Esophagus muscularis mucosa (tissue), 4 donors: ENCODE results near the gene WDHD1. TPM values are rescaled to one million over a fixed set of nuclear protein-coding genes. Genes with fewer than 3 reads are reported as not detected.
"Not testable (repeated sequence)": the region's sequence is repeated elsewhere in the genome, so short reads cannot be mapped to it uniquely, and the experiment has no call there.

ENCODE experiments used
- DNase-seq: peaks from one replicate; pipeline ENCODE4 v3.0.0-alpha.2; 2017; ENCODE audit errors: extremely low spot score
- H3K27ac ChIP-seq, 4 donors: fragments of 200-600 bp; sonication (generic); replicated peaks in 1 of 4; 1 replicate in 3 of 4; 2 replicates in 1 of 4; pipeline ENCODE4 v1.5.1; 2016 to 2019; ENCODE audit warnings: mild to moderate bottlenecking in 1 of 4
- H3K27me3 ChIP-seq, 4 donors: fragments of 200-600 bp; sonication (generic); one replicate each; pipeline versions ENCODE4 v1.5.1 to v1.6.0; 2016 to 2019
- H3K36me3 ChIP-seq, 4 donors: fragments of 200-600 bp; sonication (generic); one replicate each; pipeline ENCODE4 v1.5.1; 2016 to 2019
- H3K4me1 ChIP-seq, 4 donors: fragments of 200-600 bp; sonication (generic); one replicate each; pipeline ENCODE4 v1.5.1; 2016 to 2019
- H3K4me3 ChIP-seq, 4 donors: fragments of 200-600 bp; sonication (generic); 1 replicate in 2 of 4; 2 replicates in 2 of 4; pipeline ENCODE4 v1.5.1; 2016 to 2019; ENCODE audit warnings: mild to moderate bottlenecking in 4 of 4, moderate library complexity in 1 of 4
- H3K9me3 ChIP-seq, 4 donors: fragments of 200-600 bp; sonication (generic); 1 replicate in 3 of 4; 2 replicates in 1 of 4; pipeline ENCODE4 v1.5.1; 2016 to 2019
- CTCF ChIP-seq, 3 experiments: fragments of 200-600 bp in 2 of 3; fragments of 450-650 bp in 1 of 3; sonication (generic) in 2 of 3; IDR thresholded peaks; one replicate each; pipeline ENCODE4 v1.5.1; 2017 to 2019; ENCODE audit warnings: antibody characterized with exemption in 3 of 3, mild to moderate bottlenecking in 2 of 3, moderate library complexity in 1 of 3
- EP300 ChIP-seq: sonication (generic); formaldehyde crosslinking; IDR thresholded peaks from one replicate; pipeline ENCODE4 v1.6.1; 2017; ENCODE audit warnings: antibody characterized with exemption
- POLR2A ChIP-seq: fragments of 450-650 bp; IDR thresholded peaks from one replicate; pipeline ENCODE4 v1.6.1; 2017; ENCODE audit warnings: antibody characterized with exemption, moderate library complexity, mild to moderate bottlenecking, low read depth
- POLR2AphosphoS5 ChIP-seq, 2 donors: sonication (generic); formaldehyde crosslinking; IDR thresholded peaks; one replicate each; pipeline ENCODE4 v1.6.1; 2017; ENCODE audit warnings: antibody characterized with exemption in 2 of 2
- WGBS: methylation state at CpG from one replicate; pipeline ENCODE4 v1.1.5; 2018; 5-methylcytosine and 5-hydroxymethylcytosine counted together
- intact Hi-C: fragments of 100-400 bp; cut with DNase I; formaldehyde crosslinking; loops from one replicate; pipeline ENCODE4 v1.15.1; 2023
- total RNA-seq, 4 donors: library from RNA; depleted of rRNA; stranded (reverse); fragments of >200 nt; gene quantifications; one replicate each; pipeline versions ENCODE4 v1.1.0 to v1.2.1, GENCODE V29; 2016

Gene WDHD1
- total RNA-seq, 4 donors from 2014 or later = 1.1 to 4.2 (median 1.4) TPM

DNA sequence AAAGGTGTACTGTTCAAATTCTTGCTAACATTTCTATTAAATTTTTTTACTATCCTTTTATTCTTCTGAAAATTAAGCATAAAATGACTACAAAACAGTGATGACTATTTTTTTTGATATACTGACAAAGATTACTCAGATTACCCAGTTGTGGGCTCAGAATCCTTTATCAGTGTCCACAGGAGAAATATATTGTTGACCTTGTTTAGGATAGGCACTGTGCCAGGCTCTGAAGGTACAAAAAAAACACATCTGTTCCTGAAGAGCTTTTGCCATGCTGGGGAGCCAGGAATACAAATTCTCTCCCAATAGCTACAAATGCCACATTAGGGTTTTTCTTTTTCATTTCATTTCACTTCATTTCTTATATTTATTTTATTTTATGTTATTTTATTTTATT is 97.3 kb downstream of the WDHD1 start:
- Histone ChIP-seq H3K4me1 (no peaks in the 10 kb centered on the region), H3K27me3 (no peaks in the 10 kb centered on the region), H3K36me3 (no peaks in the 10 kb centered on the region), H3K27ac (no peak overlapping the region), H3K4me3 (no peak overlapping the region), H3K9me3 (no peaks in the 10 kb centered on the region)
- DNase-seq = no peak
- TF ChIP-seq POLR2AphosphoS5 (IDR thresholded peaks at IDR 0.05) = no peak
- no peak for TF ChIP-seq POLR2A
- TF ChIP-seq CTCF (IDR thresholded peaks at IDR 0.05) = no peak
- no peak for TF ChIP-seq EP300
- intact Hi-C loops = no loop called here

DNA sequence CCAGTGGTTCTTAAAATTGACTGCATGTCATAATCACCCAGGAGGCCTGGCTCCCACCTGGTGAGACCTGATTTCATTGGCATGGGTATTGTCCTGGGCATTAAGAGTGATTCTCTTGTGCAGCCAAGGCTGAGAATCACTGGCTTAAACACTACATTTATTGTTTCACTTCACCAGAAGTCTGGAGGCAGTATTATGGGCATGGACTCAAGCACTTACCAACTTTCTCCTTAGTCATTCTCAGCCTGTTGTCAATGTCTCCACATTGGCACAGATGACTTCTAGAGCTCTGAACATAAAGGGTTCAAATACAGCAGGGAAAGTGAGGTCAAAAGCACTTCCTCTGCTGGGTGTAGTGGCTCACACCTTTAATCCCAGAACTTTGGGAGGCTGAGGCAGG is 98.7 kb downstream of the WDHD1 start:
- Histone ChIP-seq H3K9me3 (no peaks in the 10 kb centered on the region), H3K4me1 (no peaks in the 10 kb centered on the region), H3K27me3 (no peaks in the 10 kb centered on the region), H3K4me3 (no peak overlapping the region), H3K36me3 (no peaks in the 10 kb centered on the region), H3K27ac (no peak overlapping the region)
- DNase-seq = no peak
- no peak for TF ChIP-seq EP300
- TF ChIP-seq POLR2A = no peak
- no peak for TF ChIP-seq POLR2AphosphoS5 (IDR thresholded peaks at IDR 0.05)
- TF ChIP-seq CTCF (IDR thresholded peaks at IDR 0.05) = no peak
- intact Hi-C loops = no loop called here

DNA sequence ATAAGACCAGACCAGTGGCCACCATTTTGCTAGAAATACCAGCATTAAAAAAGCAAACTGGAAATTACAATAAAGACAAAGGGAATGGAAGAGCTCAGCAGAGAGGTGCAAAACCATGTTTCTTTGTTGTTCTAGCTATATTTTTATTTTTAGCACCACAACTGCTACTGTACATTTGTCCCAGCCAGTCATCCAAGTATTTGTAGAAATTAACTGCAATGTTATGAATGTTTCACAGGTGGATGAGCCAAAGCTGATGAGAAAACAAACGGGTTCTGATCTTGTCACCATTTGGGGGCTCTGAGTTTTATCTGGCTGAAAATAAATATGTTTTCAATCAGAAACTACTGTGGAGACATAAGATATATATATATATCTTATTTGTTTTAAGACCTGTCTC is 99.3 kb downstream of the WDHD1 start:
- Histone ChIP-seq H3K4me3 (no peak overlapping the region), H3K27ac (no peak overlapping the region), H3K27me3 (no peaks in the 10 kb centered on the region), H3K4me1 (no peaks in the 10 kb centered on the region), H3K36me3 (no peaks in the 10 kb centered on the region), H3K9me3 (no peaks in the 10 kb centered on the region)
- 85% methylated on average over 1 of the region's 1 CpG for WGBS
- no peak for DNase-seq
- TF ChIP-seq EP300 (no peak), POLR2A (no peak), POLR2AphosphoS5 (IDR thresholded peaks at IDR 0.05) (no peak), CTCF (IDR thresholded peaks at IDR 0.05) (no peak)
- intact Hi-C loops = no loop called here

DNA sequence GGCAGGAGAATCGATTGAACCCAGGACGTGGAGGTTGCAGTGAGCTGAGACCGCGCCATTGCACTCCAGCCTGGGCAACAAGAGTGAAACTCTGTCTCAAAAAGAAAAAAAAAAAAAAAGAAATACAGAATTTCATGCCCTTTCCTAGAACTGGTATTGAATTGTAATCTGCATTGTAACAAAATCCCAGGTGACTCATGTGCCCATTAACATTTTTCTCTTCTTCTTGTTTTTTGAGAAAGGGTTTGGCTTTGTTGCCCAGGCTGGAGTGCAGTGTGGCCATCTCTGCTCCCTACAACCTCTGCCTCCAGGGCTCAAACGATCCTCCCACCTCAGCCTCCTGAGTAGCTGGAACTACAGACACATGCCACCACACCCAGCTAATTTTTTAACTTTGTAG is 100.3 kb downstream of the WDHD1 start:
- H3K27me3 ChIP-seq, intact Hi-C loops, H3K4me3 ChIP-seq, DNase-seq, H3K4me1 ChIP-seq, H3K36me3 ChIP-seq, H3K9me3 ChIP-seq, H3K27ac ChIP-seq: not testable (repeated sequence)
- 94% methylated on average over 5 of the region's 5 CpGs for WGBS

DNA sequence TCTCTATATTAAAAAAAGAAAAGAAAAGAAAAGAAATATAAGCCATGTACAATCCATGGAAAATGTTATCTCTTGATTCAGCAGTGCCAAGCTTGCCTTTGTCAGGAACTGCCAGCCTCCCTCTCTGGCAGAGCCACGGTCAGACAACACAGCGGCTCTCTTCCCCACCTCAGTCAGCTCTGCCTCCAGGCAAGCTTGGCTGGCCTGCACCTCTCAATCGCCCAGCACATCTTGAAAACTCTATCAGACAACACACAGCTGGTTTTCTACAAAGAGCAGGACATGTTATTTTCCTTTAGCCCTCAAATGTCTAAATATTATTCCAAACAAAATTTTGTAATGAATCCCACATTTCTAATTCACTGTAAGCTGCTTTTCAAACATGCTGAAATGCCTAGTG is 104.3 kb downstream of the WDHD1 start:
- H3K9me3 ChIP-seq = no peaks in the 10 kb centered on the region
- intact Hi-C loops = no loop called here
- WGBS = 61% methylated on average over 3 of the region's 3 CpGs

More for the DNA sequence above, 104.3 kb downstream of the WDHD1 start:
- TF ChIP-seq POLR2A = no peak
- no peak for TF ChIP-seq CTCF (IDR thresholded peaks at IDR 0.05)
- TF ChIP-seq EP300 = no peak
- TF ChIP-seq POLR2AphosphoS5 (IDR thresholded peaks at IDR 0.05) = no peak
- H3K27ac ChIP-seq = no peak overlapping the region
- no peak for DNase-seq
- H3K36me3 ChIP-seq = no peaks in the 10 kb centered on the region
- no peaks in the 10 kb centered on the region for H3K4me1 ChIP-seq
- H3K27me3 ChIP-seq = no peaks in the 10 kb centered on the region
- H3K4me3 ChIP-seq = no peak overlapping the region
